ENCODE data around the gene PERCC1. TPM values are rescaled to one million over a fixed set of nuclear protein-coding genes. Genes with fewer than 3 reads are reported as not detected.

PERCC1 gene
- total and polyA plus RNA-seq, 7 donors, result 0.08 TPM; not detected in 6

DNA sequence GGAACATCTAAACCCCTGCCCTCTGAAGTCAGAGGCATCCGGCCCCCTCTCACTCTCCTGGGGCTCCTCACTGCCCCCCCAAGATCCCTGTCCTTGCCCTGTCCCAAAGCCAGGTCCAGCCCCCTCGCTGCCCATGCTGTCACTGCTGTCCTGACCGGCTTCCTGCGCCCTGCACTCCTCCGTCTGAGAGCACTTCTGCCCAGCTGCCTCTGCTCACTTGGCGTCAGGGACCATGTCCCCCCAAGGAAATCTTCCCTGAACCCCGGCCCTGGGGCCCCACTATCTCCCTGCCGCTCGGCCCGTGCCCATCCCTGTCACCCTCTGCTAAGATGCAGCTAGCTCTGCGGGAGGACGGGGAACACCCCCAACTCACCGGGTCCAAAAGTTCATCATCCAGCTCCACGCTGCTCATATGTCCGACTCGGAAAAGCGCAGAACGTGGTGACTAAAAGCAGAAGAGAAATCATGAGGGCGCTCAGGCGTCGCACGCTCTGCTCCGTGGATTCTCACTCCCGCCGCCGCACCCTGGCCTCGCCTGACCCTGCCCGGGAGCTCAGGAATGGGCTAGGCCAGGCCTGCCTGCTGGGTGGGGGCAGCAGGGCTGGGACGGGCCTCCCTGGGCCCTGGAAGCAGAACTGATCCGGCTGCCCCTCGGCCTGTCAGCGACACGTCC lies 34.2 kb downstream of the PERCC1 start:
- WGBS, 3 donors, result 91 to 92% (median 91%) methylated on average over 32 to 33 of the region's 33 CpGs
- H3K4me3 ChIP-seq, result no peak overlapping the region
- ATAC-seq (no peak), DNase-seq (peak in 1 of 2 donors; percentile 43)
- H3K27me3 ChIP-seq (ENCODE audit: insufficient read depth in 3 of 3, low read length in 2 of 3), result no peaks in the 10 kb centered on the region
- H3K36me3 ChIP-seq (ENCODE audit: insufficient read depth in 1 of 2, low read depth in 1 of 2), result peaks cover 5 to 30% of the 10 kb centered on the region in 2 donors
- peaks cover 4% of the 10 kb centered on the region for H3K4me1 ChIP-seq
- no peak overlapping the region for H3K27ac ChIP-seq
- TF ChIP-seq, protein P1, sequence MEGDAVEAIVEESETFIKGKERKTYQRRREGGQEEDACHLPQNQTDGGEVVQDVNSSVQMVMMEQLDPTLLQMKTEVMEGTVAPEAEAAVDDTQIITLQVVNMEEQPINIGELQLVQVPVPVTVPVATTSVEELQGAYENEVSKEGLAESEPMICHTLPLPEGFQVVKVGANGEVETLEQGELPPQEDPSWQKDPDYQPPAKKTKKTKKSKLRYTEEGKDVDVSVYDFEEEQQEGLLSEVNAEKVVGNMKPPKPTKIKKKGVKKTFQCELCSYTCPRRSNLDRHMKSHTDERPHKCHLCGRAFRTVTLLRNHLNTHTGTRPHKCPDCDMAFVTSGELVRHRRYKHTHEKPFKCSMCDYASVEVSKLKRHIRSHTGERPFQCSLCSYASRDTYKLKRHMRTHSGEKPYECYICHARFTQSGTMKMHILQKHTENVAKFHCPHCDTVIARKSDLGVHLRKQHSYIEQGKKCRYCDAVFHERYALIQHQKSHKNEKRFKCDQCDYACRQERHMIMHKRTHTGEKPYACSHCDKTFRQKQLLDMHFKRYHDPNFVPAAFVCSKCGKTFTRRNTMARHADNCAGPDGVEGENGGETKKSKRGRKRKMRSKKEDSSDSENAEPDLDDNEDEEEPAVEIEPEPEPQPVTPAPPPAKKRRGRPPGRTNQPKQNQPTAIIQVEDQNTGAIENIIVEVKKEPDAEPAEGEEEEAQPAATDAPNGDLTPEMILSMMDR (IDR thresholded peaks at IDR 0.05), result no peak
- no peaks in the 10 kb centered on the region for H3K9me3 ChIP-seq
- intact Hi-C loops (cut with DNase I), result no loop called here

DNA sequence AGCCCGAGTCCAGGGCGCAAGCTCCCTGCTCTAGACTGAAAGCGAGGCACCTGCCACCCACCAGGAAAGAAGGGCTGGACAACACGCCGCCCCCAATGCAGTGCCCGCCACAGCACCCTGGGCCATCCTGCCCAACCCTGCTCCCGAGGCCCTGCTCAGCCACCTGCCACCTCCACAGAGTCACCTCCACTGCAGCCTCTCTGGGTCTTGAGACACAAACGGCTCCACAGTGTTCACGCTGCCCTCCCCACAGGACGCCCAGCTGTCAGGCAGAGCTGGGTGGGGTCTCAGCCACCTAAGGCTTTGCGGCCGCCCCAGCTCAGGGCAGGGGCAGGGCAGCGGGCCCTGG lies 34.7 kb downstream of the PERCC1 start:
- peaks cover 2 to 25% of the 10 kb centered on the region in 2 donors for H3K36me3 ChIP-seq (ENCODE audit: insufficient read depth in 1 of 2, low read depth in 1 of 2)
- ATAC-seq, result no peak
- no peaks in the 10 kb centered on the region for H3K27me3 ChIP-seq (ENCODE audit: insufficient read depth in 3 of 3, low read length in 2 of 3)
- H3K9me3 ChIP-seq, result no peaks in the 10 kb centered on the region
- peaks cover 6% of the 10 kb centered on the region for H3K4me1 ChIP-seq
- no peak overlapping the region for H3K27ac ChIP-seq
- DNase-seq, result no peak
- intact Hi-C loops (cut with DNase I), result no loop called here
- H3K4me3 ChIP-seq, result no peak overlapping the region
- TF ChIP-seq, protein P1 (IDR thresholded peaks at IDR 0.05), result no peak
- WGBS, 3 donors, result 89 to 90% (median 90%) methylated on average over 9 to 13 of the region's 13 CpGs

GRCh38 chr16:1466054-1466453 lies 35.2 kb downstream of the PERCC1 start:
- intact Hi-C loops (cut with DNase I), result no loop called here
- TF ChIP-seq, protein P1 (IDR thresholded peaks at IDR 0.05), result no peak
- DNase-seq (no peak), ATAC-seq (no peak)
- Histone ChIP-seq H3K4me1 (peaks cover 11% of the 10 kb centered on the region), H3K9me3 (no peaks in the 10 kb centered on the region), H3K36me3 (ENCODE audit: insufficient read depth in 1 of 2, low read depth in 1 of 2) (peaks cover 0 to 20% of the 10 kb centered on the region in 2 donors), H3K4me3 (no peak overlapping the region), H3K27ac (no peak overlapping the region), H3K27me3 (ENCODE audit: insufficient read depth in 3 of 3, low read length in 2 of 3) (no peaks in the 10 kb centered on the region)
- 90 to 93% (median 91%) methylated on average over 24 of the region's 24 CpGs for WGBS, 3 donors

DNA sequence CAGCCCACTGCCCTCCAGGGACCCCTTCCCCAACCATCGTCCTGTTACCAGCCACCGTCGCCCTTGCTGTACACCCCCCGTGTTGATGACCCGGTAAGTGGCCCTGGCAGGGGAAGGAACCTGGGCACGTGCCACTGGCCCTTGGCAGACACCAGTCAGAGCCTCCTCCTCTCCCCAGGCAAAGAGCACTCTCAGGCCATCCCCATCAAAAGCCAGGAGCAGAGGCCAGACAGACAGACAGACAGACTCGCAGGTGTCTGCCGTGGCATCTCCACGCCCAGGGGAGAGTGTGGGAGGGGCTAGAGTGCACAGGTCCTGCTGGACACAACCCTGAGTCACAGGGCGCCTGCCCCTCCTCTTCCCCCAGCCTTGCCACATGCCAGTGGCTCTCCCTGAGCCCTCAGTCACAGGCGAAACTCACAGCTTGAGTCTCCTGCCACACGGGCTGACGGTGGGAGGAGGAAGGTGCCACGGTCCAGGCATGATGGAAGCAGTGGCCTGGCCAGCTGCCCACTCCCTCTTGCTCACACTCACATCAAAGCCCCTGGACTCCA lies 36.2 kb downstream of the PERCC1 start:
- DNase-seq (no peak), ATAC-seq (peak in 2 of 4 donors; percentile 43 to 46)
- WGBS, 3 donors, result 57 to 68% (median 67%) methylated on average over 12 to 14 of the region's 14 CpGs
- H3K9me3 ChIP-seq, result no peaks in the 10 kb centered on the region
- TF ChIP-seq, protein P1 (IDR thresholded peaks at IDR 0.05), result no peak
- H3K4me3 ChIP-seq, result no peak overlapping the region
- H3K36me3 ChIP-seq (ENCODE audit: insufficient read depth in 1 of 2, low read depth in 1 of 2), result peaks cover 0 to 12% of the 10 kb centered on the region in 2 donors
- intact Hi-C loops (cut with DNase I), result no loop called here
- H3K27ac ChIP-seq, result no peak overlapping the region
- H3K4me1 ChIP-seq, result peaks cover 13% of the 10 kb centered on the region
- H3K27me3 ChIP-seq (ENCODE audit: insufficient read depth in 3 of 3, low read length in 2 of 3), result no peaks in the 10 kb centered on the region

All from psoas muscle (tissue), 8 donors.